AG04450 (cell line): ENCODE measurements around the gene CDO1. TPM values are rescaled to one million over a fixed set of nuclear protein-coding genes. Genes with fewer than 3 reads are reported as not detected.

Experiments used
- CTCF ChIA-PET: fragments of 300-600, 350-600 bp; formaldehyde crosslinking; extraction: SDS; loops from one replicate; lab custom pipeline; 2022; ENCODE audit warnings: antibody characterized with exemption, inconsistent platforms; lab: Charles Lee
- POLR2A ChIA-PET: fragments of 350-600 bp; formaldehyde crosslinking; extraction: SDS; loops from one replicate; lab custom pipeline; 2021; ENCODE audit warnings: antibody characterized with exemption, inconsistent platforms; lab: Yijun Ruan, JAX
- DNase-seq: peaks from one replicate; pipeline ENCODE4 v3.0.0-alpha.2; 2011; ENCODE audit warnings: low read depth, low spot score
- H3K27ac ChIP-seq: one replicate; pipeline ENCODE4 v1.5.1; 2012; ENCODE audit warnings: low read depth, low read length, control low read depth
- H3K27me3 ChIP-seq: one replicate; pipeline ENCODE4 v1.6.0; 2012; ENCODE audit warnings: low read length; ENCODE audit not compliant: control insufficient read depth, insufficient read depth
- H3K4me3 ChIP-seq: 2 replicates; pipeline ENCODE4 v1.5.1; 2011; ENCODE audit warnings: mild to moderate bottlenecking, low read depth, low read length, control low read depth
- H3K9me3 ChIP-seq: 2 replicates; pipeline ENCODE4 v1.5.1; 2012; ENCODE audit warnings: low read length; ENCODE audit not compliant: control insufficient read depth, insufficient read depth
- polyA plus RNA-seq: library from polyadenylated mRNA; depleted of rRNA; stranded (reverse); fragments of >200 nt; gene quantifications from 2 replicates; pipeline ENCODE4 v1.2.3, GENCODE V29; 2011
- TF ChIP-seq, protein P1 (sequence below): IDR thresholded peaks from 2 replicates; pipeline ENCODE4 v1.5.1; 2011; ENCODE audit warnings: low read depth, low read length, control low read depth, inconsistent platforms

The CDO1 gene
- polyA plus RNA-seq, 1 experiment = 2.2 TPM

DNA sequence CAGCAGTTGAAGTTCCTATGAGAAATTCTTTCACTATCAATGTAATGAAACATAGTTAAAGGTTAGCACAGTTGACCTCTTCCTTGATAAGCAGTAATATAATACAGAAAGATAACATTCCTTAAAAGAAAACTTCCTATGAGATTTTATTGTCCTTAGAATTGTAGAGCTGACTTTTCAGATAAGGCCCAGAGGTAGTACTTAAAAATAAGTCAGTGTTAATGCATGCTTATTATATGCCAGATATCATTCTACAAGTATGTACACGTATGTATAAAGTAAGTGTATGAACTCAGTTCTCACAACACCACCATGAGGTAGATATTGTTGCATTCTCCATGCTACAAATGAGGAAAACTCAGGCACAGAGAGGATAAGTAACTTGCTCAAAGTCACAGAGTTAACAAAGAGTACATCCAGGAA is 40.6 kb upstream of the CDO1 start:
- TF ChIP-seq, protein P1, sequence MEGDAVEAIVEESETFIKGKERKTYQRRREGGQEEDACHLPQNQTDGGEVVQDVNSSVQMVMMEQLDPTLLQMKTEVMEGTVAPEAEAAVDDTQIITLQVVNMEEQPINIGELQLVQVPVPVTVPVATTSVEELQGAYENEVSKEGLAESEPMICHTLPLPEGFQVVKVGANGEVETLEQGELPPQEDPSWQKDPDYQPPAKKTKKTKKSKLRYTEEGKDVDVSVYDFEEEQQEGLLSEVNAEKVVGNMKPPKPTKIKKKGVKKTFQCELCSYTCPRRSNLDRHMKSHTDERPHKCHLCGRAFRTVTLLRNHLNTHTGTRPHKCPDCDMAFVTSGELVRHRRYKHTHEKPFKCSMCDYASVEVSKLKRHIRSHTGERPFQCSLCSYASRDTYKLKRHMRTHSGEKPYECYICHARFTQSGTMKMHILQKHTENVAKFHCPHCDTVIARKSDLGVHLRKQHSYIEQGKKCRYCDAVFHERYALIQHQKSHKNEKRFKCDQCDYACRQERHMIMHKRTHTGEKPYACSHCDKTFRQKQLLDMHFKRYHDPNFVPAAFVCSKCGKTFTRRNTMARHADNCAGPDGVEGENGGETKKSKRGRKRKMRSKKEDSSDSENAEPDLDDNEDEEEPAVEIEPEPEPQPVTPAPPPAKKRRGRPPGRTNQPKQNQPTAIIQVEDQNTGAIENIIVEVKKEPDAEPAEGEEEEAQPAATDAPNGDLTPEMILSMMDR = no peak
- Histone ChIP-seq H3K27ac (no peak overlapping the region), H3K27me3 (no peaks in the 10 kb centered on the region), H3K4me3 (no peak overlapping the region), H3K9me3 (no peaks in the 10 kb centered on the region)
- DNase-seq = no peak
- POLR2A ChIA-PET = no interaction called here
- CTCF ChIA-PET = no interaction called here

DNA sequence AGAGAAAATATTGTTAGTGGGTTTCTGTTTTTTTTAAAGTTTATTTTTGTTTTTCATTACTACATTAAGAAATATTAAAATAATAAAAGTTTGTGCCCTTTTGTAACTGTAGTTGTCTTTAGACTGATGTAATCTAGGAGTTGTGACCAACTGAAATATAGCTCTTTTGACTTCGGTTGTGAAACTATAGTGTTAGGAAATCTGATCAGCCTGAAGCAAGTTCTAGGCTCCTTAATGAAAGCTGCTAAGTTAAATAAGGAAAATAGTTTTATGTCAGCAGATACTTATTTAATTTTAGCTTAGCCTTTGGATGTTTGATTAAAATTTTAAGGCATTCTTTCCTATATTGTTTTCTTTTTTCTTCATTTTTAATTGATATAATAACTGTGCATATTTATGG is 39.5 kb upstream of the CDO1 start:
- Histone ChIP-seq H3K4me3 (no peak overlapping the region), H3K27ac (no peak overlapping the region), H3K27me3 (no peaks in the 10 kb centered on the region), H3K9me3 (no peaks in the 10 kb centered on the region)
- TF ChIP-seq, protein P1 = no peak
- POLR2A ChIA-PET = interaction anchor here (0.6 kb wide), 1 partner anchor 40 kb away, joined by 4 read pairs; the partner anchor contains the start of gene CDO1
- CTCF ChIA-PET = interaction anchor here (0.6 to 1.2 kb wide), 4 partner anchors 12 to 226 kb away, joined by 3 to 5 read pairs (median 4); no protein-coding TSS in a partner anchor
- no peak for DNase-seq

DNA sequence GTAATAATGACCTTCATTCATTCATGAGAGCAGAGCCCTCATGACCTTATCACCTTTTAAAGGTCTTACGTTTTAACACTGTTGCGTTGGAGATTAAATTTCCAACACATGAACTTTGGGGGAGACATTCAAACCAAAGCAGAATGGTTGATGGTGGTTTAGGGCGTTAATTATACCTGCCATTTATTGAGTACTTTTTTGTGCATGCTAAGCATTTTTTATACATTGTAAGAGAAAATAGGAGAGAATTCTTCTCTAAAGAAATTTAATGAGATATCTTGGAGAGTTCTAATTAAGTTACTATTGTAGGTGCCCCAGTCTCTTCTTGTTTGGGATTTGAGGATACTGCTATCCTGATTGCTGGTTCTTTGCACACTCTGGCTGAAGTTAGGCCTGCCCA is 37.7 kb upstream of the CDO1 start:
- no peaks in the 10 kb centered on the region for H3K9me3 ChIP-seq
- TF ChIP-seq, protein P1 = no peak
- POLR2A ChIA-PET = no interaction called here

DNA sequence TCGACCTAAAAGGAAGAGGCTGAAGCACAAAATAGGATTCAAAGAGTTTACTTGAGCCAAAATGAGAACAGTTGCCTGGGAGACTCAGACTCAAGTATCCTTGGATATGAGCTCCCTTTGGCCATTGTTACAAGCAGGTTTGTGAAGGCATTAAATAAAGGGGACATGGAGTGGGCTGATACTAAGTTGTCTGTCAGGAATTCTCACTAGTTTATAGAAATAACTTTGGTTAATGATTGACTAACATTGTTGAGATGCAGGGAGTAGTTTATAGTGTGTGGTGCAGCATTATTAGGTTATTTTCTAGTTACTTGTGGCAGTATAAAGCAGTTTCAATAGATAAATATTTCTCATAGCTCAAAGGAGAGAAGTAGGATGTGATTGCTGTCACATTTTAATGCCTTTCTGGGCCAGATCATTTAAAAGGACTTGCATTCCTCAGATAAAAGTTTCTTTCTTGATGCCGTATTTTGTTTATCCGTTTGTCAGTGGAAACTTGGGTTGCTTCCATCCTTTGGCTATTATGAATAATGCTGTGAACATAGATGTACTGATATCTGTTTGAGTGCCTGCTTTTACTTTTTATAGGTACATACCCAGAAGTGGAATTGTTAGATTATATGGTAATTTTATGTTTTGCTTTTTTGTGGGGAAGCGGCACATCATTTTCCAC is 34.4 kb upstream of the CDO1 start:
- H3K27ac ChIP-seq = no peak overlapping the region
- no peaks in the 10 kb centered on the region for H3K27me3 ChIP-seq
- DNase-seq = no peak
- TF ChIP-seq, protein P1 = no peak
- no peaks in the 10 kb centered on the region for H3K9me3 ChIP-seq
- ChIA-PET POLR2A (no interaction called here), CTCF (interaction anchor here (0.6 to 1.2 kb wide), 2 partner anchors 19 to 21 kb away, joined by 4 read pairs; no protein-coding TSS in a partner anchor)
- H3K4me3 ChIP-seq = no peak overlapping the region

More for the DNA sequence above, 37.7 kb upstream of the CDO1 start:
- Histone ChIP-seq H3K27ac (no peak overlapping the region), H3K4me3 (no peak overlapping the region), H3K27me3 (no peaks in the 10 kb centered on the region)
- CTCF ChIA-PET = no interaction called here
- DNase-seq = no peak

DNA sequence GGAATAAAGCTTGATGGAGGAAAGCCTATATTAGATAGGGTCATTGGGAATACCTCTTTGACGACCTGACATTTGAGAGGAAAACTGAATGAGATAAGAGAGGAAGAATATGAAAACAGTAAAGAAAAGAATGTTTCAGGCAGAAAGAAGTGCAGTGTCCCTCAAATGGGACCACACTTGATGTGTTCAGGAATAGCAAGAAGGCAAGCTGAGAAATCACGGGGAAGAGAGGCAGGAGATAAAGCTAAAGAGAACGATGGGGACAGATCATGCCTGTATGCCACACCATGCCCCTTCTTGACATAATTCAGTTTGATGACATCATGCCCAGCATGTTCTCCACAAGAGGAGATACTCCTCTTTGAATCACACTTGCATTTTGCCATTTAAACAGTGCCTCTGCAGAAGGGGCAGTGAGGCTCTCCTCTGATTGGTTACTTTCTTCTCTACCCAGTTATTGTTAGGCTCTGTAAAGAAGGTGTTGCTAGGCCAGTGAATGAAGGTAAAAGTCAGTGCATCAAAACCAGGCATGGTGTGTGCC is 32.9 kb upstream of the CDO1 start:
- CTCF ChIA-PET = no interaction called here
- Histone ChIP-seq H3K9me3 (no peaks in the 10 kb centered on the region), H3K4me3 (no peak overlapping the region), H3K27me3 (no peaks in the 10 kb centered on the region), H3K27ac (no peak overlapping the region)
- DNase-seq = no peak
- TF ChIP-seq, protein P1 = no peak
- POLR2A ChIA-PET = no interaction called here
